Measurements from ENCODE around the gene PPIF. TPM values are rescaled to one million over a fixed set of nuclear protein-coding genes. Genes with fewer than 3 reads are reported as not detected.

Gene PPIF
- total and polyA plus RNA-seq, 2 of the 13 experiments (the other 11 are each of a cell fraction or from before 2014, with no cell fraction given) = 147 to 157 TPM

DNA sequence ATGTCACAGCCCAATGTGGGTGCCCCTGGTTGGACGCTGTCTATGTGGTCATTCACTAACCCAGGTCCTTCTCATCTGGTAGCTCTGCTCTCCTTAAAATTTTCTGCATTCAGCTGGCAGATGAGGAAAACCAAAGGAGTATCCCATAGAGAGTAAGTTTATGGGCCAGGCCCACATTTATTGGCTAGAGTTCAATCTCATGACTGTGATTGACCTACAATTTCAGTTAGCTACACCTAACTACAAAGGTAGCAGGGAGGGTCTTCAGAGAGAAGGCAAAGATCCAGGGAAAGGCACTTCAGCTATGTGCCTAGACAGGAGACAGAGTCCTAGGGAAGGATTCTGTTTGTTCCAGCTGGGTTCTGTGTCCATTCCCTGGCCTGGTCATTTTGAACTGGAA lies 23.7 kb upstream of the PPIF start:
- DNase-seq (ENCODE audit: low spot score) (no peak), FAIRE-seq (no peak), ATAC-seq (no peak)
- ChIA-PET CTCF (ENCODE audit: low intra/inter-chr PET ratio, low total read pairs) (no interaction called here), POLR2A (interaction anchor here (1.1 to 3.0 kb wide), 2 partner anchors 12 to 24 kb away, joined by 3 to 8 read pairs; partner anchors contain the start of gene PPIF)
- no peaks in the 10 kb centered on the region for H4K20me1 ChIP-seq (ENCODE audit: insufficient read depth, low read length)
- H3K4me1 ChIP-seq (ENCODE audit: insufficient read depth, low read length) = peaks cover 6% of the 10 kb centered on the region
- no peak overlapping the region for H3K4me3 ChIP-seq (replicated peaks in 1 of 3; ENCODE audit: insufficient read depth in 1 of 3, low read depth in 2 of 3, low read length in 3 of 3)
- no TSS peak for BruUV-seq (replicated peaks)
- no peak overlapping the region for H3K9ac ChIP-seq (ENCODE audit: insufficient read depth, low read depth, low read length)
- no peak overlapping the region for H3K27ac ChIP-seq (ENCODE audit: extremely low read length, insufficient read depth, low read length)
- H3K4me2 ChIP-seq (ENCODE audit: low read depth, low read length) = no peak overlapping the region
- H3K36me3 ChIP-seq (replicated peaks in 1 of 2; ENCODE audit: control insufficient read depth in 1 of 2, insufficient read depth in 2 of 2, low read length in 2 of 2) = no peaks in the 10 kb centered on the region
- intact Hi-C loops (cut with micrococcal nuclease; ENCODE audit: unreplicated experiment) (no loop called here), in situ Hi-C loops (cut with HindIII; ENCODE audit: extremely low pct_ligation_motif_present, low pct_unique_long_range_greater_than_20kb) (no loop called here)
- H3K27me3 ChIP-seq (ENCODE audit: control insufficient read depth in 1 of 2, insufficient read depth in 2 of 2, low read length in 2 of 2) = 0 out of 5 replicates have a peak, but pooled peaks cover 0 to 3% of the 10 kb centered on the region in 2 experiments
- H3K79me2 ChIP-seq (ENCODE audit: insufficient read depth, low read length) = no peaks in the 10 kb centered on the region
- no peak overlapping the region for H2AFZ ChIP-seq (ENCODE audit: low read length)
- H3K9me3 ChIP-seq (ENCODE audit: low read length) = no peaks in the 10 kb centered on the region
- WGBS (ENCODE audit: low lambda C conversion rate) = 100% methylated on average over 1 of the region's 1 CpG
- TF ChIP-seq ZNF383 (CRISPR knock-in tag; IDR thresholded peaks at IDR 0.05; ENCODE audit: borderline replicate concordance) (no peak), AGO2 (optimal IDR thresholded peaks at IDR 0.05; ENCODE audit: low read depth, low read length) (no peak), ZNF567 (CRISPR knock-in tag; IDR thresholded peaks at IDR 0.05; ENCODE audit: borderline replicate concordance) (no peak), CCDC6 (CRISPR knock-in tag; IDR thresholded peaks at IDR 0.05) (no peak), ZNF766 (CRISPR knock-in tag; IDR thresholded peaks at IDR 0.05; ENCODE audit: borderline replicate concordance) (no peak), GATAD2A (CRISPR knock-in tag; IDR thresholded peaks at IDR 0.05) (no peak), POLR2AphosphoS5 (IDR thresholded peaks at IDR 0.05; ENCODE audit: low read depth, low read length) (no peak), KDM4B (CRISPR knock-in tag; IDR thresholded peaks at IDR 0.05) (no peak), MTF1 (CRISPR knock-in tag; IDR thresholded peaks at IDR 0.05) (no peak)
- TF ChIP-seq, protein P1, sequence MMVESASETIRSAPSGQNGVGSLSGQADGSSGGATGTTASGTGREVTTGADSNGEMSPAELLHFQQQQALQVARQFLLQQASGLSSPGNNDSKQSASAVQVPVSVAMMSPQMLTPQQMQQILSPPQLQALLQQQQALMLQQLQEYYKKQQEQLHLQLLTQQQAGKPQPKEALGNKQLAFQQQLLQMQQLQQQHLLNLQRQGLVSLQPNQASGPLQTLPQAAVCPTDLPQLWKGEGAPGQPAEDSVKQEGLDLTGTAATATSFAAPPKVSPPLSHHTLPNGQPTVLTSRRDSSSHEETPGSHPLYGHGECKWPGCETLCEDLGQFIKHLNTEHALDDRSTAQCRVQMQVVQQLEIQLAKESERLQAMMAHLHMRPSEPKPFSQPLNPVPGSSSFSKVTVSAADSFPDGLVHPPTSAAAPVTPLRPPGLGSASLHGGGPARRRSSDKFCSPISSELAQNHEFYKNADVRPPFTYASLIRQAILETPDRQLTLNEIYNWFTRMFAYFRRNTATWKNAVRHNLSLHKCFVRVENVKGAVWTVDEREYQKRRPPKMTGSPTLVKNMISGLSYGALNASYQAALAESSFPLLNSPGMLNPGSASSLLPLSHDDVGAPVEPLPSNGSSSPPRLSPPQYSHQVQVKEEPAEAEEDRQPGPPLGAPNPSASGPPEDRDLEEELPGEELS (CRISPR knock-in tag; IDR thresholded peaks at IDR 0.05) = no peak
- TF ChIP-seq, protein P2, sequence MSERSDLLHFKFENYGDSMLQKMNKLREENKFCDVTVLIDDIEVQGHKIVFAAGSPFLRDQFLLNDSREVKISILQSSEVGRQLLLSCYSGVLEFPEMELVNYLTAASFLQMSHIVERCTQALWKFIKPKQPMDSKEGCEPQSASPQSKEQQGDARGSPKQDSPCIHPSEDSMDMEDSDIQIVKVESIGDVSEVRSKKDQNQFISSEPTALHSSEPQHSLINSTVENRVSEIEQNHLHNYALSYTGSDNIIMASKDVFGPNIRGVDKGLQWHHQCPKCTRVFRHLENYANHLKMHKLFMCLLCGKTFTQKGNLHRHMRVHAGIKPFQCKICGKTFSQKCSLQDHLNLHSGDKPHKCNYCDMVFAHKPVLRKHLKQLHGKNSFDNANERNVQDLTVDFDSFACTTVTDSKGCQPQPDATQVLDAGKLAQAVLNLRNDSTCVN (CRISPR knock-in tag; IDR thresholded peaks at IDR 0.05; ENCODE audit: borderline replicate concordance) = no peak
- TF ChIP-seq, protein P3, sequence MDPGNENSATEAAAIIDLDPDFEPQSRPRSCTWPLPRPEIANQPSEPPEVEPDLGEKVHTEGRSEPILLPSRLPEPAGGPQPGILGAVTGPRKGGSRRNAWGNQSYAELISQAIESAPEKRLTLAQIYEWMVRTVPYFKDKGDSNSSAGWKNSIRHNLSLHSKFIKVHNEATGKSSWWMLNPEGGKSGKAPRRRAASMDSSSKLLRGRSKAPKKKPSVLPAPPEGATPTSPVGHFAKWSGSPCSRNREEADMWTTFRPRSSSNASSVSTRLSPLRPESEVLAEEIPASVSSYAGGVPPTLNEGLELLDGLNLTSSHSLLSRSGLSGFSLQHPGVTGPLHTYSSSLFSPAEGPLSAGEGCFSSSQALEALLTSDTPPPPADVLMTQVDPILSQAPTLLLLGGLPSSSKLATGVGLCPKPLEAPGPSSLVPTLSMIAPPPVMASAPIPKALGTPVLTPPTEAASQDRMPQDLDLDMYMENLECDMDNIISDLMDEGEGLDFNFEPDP (CRISPR knock-in tag; conservative IDR thresholded peaks at IDR 0.05) = no peak
- TF ChIP-seq, protein P4, sequence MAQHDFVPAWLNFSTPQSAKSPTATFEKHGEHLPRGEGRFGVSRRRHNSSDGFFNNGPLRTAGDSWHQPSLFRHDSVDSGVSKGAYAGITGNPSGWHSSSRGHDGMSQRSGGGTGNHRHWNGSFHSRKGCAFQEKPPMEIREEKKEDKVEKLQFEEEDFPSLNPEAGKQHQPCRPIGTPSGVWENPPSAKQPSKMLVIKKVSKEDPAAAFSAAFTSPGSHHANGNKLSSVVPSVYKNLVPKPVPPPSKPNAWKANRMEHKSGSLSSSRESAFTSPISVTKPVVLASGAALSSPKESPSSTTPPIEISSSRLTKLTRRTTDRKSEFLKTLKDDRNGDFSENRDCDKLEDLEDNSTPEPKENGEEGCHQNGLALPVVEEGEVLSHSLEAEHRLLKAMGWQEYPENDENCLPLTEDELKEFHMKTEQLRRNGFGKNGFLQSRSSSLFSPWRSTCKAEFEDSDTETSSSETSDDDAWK (CRISPR knock-in tag; IDR thresholded peaks at IDR 0.05) = no peak
- TF ChIP-seq, protein P5, sequence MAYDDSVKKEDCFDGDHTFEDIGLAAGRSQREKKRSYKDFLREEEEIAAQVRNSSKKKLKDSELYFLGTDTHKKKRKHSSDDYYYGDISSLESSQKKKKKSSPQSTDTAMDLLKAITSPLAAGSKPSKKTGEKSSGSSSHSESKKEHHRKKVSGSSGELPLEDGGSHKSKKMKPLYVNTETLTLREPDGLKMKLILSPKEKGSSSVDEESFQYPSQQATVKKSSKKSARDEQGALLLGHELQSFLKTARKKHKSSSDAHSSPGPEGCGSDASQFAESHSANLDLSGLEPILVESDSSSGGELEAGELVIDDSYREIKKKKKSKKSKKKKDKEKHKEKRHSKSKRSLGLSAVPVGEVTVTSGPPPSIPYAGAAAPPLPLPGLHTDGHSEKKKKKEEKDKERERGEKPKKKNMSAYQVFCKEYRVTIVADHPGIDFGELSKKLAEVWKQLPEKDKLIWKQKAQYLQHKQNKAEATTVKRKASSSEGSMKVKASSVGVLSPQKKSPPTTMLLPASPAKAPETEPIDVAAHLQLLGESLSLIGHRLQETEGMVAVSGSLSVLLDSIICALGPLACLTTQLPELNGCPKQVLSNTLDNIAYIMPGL (CRISPR knock-in tag; IDR thresholded peaks at IDR 0.05; ENCODE audit: borderline replicate concordance in 1 of 2, low read depth in 1 of 2) = no peak

Data from HepG2 (cell line).